NCI-H2107 treated with DMSO at 0.1 percent for 48 hours (cell line): ENCODE results near the gene HMX1.

Experiments
- DNase-seq: peaks from one replicate; lab custom pipeline; 2025; ENCODE audit not compliant: unreplicated experiment; lab: John Stamatoyannopoulos, UW

Gene HMX1

DNA sequence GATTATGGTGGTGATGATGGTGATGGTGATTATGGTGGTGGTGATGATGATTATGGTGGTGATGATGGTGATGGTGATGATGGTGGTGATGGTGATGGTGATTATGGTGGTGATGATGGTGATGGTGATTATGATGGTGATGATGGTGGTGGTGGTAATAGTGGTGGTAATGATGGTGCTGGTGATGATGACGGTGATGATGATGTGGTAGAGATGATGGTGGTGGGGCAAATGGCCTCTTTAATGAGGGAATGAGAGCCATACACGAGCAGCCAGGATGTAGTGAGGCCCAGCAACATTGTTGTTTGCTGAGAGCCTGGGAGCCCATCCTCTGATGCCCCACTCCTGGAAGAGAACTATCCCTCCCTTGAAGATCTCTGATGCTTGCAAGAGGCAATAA lies 29.0 kb downstream of the HMX1 start:
- no peak for DNase-seq

DNA sequence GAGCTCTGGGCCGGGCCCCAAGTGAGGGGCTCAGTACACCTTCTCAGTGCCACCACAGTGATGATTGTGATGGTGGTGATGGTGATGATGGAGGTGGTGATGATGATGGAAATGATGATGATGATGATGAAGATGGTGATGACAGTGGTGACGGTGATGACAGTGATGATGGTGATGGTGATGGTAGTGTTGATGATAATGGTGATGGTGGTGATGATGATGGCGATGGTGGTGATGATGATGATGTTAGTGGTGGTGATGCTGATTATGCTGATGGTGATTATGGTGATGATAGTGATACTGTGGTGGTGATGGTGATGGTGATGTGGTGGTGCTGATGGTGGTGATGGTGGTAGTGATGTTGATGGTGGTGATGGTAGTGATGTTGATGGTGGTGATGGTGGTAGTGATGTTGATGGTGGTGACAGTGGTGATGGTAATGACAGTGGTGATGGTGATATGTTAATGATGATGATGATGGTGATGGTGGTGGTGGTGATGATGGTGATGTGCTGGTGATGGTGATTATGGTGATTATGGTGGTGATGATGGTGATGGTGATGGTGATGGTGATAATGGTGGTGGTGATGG lies 29.9 kb downstream of the HMX1 start:
- no peak for DNase-seq

DNA sequence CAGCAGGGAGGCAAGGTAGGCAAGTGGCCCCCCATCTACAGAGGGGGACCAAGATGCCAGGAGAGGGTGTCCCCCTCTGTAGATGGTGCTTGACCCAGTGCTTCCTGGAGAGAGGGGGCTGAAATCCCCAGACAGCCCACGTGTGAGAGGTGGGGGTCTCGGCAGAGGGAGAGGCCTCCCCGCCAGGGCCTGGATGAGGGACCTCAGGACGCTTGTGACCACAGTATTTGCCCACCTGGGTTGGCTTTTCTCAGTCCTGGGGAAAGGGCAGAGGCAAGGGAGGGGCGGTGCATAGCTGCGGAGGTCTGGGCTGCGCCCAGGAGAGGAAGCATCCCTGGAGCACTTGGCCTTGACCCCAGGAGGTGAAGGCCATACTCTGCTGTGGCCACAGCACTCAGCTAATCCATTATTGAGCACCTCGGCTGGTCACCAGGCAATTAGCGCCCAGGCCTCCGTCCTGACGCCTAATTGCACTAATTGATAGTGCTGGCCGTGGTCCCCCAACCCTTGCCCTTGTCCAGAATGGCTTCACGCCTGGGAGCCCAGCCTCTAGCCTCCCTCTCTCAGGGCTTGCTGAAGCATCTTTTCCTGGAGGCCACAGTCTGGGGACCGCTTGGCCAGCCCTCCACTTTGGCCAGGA lies 30.7 kb downstream of the HMX1 start:
- no peak for DNase-seq

DNA sequence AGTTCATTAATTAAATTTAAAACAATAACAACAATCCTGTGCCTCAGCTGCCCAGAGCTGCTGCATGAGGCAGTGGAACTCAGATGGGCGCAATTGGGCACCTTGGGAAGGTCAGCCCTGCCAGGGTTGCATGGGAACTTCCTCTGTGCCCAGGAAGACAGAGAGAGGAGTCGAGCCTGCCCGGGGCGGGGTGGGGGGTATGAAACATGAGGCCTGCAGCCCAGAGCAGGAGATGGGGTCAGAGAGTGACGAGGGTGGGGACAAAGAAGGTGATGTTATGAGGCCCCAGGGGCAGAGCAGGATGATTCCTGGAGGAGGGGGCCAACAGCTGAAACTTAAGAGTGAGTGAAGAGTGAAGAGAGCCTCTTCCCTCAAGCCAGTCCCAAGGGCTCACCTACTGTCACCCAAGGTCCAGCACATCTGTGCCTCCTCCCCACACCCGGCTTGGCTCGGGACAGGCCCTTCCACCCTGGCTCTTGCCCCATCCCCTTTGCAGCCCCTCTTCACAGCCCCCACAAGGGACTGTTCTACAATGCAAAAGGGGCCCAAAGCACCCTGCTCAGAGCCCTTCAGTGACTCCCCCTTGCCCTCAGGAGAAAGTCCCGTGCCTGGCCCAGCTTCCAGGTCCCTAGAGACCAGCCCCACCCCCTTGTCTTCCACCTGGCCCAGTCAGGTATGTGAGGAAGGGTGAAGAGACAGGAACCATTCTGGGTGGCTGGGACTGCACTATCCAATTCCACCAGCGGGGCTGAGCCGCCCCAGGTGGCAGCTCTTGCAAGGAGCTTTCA lies 31.4 kb downstream of the HMX1 start:
- DNase-seq: no peak

DNA sequence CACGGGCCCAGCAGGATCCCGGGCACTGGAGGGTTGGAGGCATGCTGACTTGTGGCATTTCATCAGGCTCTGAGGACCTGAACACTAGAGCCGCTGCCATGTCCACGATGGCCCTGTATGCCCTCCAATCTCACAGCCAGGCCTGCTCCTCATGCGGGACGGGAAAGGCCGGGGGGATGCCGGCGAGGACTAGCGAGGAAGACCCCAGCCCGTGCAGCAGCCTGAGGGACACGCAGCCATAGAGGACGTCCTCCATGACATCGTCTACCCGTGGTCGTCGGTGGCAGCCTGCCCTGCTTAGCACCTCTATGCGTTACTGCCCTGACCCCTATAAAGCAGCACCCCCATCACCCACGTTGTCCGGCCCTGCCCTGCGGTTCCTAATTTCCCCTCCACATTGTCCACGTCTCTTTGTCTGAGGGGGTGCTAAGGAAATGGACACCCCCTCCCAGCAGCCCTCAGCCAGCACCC lies 32.6 kb downstream of the HMX1 start:
- DNase-seq: no peak

DNA sequence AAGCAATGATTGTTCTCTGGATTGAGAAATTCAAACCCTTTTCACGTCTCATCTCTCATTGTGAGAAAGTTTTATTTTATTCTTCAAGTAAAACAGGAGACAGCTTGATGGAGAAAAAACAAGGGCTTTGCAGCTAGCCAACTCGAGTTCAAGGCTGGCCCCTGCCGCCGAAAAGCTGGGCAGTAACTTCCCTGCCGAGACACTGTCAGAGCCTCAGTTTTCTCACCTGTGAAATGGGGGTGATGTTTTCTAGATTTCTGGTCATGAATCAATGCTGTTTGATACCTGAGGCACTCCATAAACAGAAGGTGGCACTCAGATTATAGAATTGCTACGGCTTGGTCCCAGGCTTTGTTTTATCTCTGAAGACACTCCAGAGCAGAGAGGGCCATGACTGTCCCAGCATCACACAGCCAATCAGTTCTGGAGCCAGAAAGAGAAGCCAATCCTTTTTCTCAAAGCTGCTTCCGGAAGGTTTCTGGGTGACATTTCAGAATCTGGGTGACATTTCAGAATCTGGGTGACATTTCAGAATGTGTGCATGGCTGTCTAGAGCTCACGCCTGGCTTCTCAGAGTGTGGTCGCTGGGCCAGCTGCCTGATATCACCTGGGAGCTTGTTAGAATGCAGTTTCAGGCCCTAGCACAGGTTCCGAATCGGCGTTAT lies 33.2 kb downstream of the HMX1 start:
- DNase-seq: no peak

DNA sequence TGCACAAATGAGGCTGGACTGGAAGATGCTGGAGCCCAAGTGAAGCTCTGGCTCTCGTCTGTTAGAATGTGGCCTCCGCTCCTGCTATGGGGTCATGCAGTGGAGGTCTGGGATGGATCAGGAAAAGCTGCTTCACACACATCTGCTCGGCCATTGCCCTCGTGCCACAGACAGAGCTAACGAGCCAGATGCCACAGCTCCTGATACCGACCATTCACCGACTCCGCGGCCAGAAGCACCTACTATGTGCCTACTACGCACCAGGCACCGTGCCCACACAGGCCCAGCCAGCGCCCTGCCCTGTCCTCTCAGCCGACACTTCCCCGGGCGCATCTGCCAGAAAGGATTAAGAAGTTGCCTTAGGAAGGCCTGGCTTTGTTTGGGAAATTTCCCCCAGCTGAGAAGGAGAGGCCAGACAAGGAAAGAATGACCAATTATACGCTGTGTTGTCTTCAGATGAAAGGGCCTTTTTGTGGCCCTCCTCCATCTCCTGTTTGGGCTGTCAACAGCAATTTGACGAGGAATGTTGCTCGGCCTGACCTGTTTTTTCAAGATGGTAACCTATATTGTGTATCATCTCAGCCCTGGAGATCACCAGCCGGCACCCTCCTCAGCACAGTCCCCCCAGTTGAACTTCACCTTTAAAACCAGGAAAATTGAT lies 34.3 kb downstream of the HMX1 start:
- no peak for DNase-seq

DNA sequence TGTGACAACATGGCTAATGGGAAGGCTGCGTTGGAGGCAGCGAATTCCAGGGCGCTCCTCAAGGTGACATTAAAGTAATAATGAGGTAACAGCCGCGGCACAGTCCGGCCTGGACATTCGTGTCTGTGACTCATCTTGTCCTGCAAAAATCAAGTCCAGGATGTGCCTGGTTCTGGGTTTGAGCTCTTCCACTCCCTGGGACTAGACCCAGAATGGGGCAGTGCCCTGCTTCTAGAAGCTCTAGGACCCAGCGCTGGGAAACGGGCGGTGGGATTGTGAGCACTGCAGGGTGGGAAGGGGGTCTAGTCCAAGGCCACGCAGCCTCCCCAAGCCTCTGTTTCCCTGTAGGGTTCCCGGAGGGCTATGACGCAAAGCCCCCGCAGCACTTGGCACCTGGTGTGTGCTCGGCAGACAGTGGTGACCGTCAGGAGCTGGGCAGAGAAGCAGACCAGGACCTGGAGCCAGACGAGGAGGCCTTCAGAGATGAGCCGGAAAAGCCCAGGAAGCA lies 34.9 kb downstream of the HMX1 start:
- DNase-seq: no peak

DNA sequence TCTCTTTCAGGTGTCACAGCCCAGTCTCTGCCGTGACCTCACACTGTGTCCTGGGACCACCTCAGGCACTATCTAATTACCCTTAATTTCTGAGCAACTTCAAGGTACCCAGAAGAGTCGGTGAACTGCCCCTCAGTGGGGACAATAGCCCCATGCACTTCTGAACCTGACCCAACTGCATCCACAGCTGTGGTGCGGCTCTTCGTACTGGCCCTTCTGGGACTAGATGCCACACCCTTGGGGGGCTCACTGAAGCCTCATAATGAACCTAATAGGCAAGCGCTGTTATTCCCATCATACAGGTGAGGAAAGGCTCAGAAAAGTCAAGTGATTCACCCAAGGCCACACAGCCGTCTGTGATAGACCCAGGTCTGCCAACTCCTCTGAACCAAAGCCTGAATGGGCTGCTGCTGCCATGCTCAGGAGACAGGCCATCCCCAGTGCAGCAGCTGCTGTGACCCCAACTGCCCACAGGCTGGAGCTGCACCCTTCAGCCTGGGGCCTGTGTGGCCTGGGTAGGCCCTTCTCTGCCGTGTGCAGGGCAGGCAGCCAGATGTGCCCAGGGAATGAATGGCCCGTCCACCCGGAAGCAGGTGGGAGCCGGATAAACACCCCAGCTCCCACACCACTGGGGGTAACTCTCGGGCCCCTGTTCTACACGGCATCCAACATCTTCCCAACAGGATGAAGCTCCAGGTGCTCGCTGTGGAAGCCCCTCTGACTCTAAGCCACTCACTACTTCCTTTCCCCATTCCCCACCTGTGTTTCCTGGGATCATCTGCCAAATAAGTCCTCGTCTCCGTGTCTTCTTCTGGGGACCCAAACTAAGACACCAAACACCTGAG lies 35.9 kb downstream of the HMX1 start:
- DNase-seq: no peak

DNA sequence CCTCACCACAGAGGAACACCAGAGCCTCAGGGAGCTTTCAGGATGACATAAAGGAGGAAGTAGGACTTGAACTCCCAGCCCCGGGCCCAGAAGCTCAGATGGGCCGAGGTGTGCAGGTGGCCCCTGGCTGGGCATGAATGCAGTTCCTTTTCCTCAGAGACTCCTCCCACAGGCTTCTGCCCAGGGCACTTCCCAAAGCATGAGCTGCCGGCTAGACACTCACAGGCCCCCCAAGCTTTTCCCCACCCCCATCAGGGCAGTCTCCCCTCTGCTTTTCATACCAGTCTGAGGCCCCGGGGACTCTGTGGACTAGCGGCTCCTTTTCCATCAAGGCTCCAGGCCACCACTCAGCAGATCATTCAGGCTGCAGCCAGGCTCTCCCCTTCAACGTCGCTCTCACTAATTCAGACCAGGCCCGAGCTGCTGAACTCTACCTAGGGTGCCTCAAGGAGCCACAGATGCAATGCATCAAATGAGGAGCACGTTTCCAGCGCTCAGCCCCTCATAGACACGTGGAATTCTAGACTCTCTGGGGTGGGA lies 36.9 kb downstream of the HMX1 start:
- DNase-seq: no peak

DNA sequence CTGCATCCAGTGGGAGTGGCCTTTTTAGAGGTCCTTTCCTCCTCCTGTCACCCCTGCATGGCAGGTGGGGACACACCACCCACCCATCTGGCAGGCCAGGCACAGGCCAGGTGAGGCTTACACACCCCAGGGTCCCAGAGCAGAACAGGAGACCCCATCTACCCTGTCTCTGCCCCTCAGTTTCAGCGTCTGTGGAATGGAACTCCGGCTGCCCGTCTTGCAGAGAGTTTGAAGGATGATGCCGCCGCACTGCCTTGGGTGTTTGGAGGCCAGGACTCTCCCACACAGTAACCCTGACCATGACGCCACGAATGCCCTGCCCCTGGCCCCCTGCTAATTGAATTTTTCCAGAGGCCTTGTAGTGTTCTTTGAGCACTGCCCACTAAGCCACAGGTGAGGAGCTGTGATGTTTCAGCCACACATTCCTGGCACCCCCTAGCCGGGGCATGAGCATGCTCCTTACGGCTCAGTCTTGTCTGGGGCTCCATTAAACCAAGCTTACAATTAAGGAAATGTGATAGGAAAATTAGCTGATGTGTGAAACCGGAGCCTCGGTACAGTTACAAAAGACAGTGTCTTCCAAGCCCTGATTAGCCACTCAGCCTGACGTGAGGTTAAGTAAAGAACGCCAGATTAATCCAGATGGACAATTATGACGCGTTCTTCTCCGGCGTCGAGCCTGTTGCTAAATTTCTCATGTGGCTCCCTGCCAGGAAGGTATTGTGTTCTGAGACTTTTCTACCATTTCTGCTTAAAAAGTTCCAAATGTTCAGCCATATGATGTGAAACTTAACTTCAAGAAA lies 39.3 kb downstream of the HMX1 start:
- DNase-seq: no peak

DNA sequence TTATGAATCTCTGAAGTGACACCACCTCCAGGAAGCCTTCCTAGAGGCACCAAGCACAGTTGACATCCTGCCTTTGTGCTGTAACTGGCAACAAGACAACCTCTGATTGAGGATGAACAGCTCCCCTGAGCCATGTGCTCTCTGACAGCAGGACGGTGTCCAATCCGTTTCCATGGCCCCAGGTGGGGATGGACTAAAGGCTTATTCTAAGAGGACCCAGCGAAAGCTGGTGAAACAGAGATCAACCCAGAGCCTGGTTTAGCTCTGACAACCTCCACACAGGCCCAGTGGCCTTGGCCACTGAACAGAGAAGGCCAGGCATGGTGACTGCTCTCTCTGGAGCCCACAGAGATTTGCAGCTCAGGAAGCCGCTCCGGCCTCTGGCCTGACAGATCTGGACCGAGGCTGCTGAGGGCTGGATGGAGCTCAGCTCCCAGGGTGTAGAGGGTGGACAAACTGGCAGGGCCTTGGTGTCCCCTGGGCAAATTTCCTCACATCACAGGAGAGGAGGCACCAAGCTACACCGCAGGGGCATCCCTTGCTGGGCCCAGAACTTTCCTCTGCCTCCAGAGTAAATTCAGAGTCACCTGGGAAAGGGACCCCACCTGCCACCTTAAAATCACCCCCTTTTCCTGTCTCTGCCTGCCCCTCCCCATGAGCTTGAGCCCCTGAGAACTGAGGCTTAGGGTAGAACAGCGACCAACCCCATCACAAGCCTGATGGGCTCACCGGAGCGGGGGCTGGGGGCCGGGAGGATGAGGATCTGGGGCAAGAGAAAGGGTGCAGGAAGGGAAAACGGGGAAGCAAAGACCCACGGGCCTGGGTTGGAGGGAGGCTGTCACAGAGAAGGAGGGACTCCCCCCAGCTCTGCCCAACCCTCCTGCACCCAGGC lies 40.2 kb downstream of the HMX1 start:
- no peak for DNase-seq

DNA sequence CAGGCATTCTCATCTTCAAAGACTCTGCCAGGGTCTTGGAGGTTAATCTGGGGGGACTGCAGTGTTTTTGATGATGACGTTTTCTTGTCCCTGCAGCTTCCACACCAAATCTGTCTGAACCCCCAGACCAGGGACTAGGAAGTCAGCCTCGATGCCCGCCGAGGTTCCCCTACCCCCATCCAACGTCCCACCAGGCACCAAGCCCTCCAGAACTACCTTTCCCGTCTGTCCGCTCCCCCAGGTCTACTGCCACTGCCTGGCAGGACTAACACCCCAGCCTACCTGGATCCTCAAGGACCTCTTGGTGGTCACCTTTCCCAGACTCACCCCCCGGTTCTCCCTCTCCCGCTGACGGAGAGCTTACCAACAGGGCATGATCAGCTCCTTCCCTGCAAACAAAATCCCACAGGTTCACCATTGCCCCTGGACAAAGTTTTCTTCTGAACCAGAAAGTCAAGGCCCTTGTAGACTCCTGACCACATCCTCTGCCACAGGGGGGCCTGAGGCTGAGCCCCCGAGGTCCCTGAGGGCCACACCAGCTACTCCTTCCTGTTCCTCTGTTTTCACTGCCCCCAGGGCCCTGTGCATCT lies 40.9 kb downstream of the HMX1 start:
- no peak for DNase-seq

DNA sequence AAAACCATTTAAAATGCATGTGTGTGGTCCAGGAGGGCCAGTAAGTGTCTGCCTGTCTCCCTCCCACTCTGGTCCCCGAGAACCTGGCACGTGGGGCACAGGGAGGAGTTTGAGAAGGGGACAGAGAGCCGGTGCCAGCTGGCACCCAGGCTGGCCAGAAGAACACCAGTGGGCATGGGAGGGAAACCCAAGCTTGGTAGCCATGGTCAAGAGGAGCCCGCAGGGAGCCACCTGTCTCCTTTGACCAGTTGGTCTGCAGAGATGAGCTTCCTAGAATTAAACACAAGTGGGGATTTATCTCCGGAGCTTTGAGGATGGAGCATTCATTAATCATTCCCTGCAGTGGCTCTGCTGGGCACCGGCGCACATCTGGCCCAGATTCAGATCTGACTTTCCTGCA lies 41.6 kb downstream of the HMX1 start:
- DNase-seq: no peak

DNA sequence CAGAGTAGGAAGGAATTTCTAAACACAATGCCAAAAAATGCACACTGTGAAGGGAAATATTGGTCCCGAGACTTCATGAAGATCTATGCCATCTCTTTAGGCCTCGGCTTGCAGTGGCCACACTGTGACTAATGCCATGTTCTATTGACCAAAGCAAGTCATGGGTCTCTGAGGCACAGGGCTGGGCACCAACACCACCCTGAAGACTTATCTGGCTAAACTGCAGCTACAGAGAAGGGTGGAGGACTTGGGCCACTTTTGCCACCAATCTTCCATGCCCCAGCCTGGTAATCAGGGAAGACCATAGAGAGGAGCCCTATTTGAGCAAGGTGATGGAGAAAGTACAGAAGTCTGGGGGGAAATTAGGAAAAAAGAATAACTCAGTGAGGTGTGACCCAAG lies 42.1 kb downstream of the HMX1 start:
- DNase-seq: no peak

DNA sequence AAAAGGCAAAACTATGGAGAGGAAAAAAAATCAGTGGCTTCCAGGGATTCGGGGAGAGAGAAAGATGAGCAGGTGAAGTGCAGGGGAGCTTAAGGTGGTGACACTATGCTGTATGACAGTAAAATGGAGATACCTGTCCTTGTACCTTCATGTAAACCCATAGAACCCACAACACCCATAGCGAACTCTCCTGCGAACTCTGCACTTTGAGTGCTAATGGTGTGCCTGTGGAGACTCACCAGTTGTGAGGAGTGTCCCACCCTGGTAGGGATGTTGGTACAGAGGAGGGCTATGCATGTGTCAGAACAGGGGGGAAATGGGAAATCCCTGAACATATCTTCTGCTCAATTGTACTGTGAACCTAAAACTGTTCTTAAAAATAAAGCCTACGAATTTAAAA lies 42.8 kb downstream of the HMX1 start:
- DNase-seq: no peak

DNA sequence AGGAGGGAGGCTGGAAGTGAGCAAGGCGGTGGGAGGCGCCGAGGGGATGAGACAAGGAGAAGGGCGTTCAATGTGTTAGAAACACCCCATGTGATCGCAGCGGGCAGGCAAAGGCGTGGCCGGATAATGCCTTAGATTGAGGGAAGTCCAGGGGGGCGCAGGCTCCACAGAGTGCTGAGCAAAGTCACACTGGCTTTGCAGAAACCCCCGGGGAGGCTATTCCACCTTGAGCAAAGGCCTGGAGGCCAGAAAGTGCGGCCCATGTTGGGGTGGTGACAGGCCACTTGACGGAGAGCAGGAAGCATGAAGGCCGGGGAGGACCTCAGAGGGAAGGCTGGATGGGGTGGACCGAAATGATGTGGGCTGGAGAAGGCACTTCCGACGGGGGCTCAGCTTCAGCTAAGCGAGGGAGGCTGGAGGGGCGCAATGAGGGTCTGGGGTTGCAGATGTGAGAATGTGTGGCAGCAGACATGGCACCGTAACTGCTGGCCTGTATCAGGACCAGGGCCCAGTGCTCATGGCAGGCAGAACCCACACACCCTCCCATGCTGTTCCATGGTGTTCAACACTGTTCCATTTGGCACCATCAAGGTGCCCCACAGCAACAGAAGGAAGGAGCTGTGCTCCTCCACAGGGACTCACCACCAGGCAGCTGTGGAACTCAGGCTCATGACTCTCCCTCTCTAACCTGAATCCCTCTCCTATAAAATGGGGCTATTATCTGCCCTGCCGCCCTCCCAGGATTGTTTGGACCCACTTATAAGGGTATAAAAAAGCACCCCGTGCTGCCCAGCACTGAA lies 50.3 kb downstream of the HMX1 start:
- DNase-seq: no peak
